ENCODE measurements around the gene NALF2. TPM values are rescaled to one million over a fixed set of nuclear protein-coding genes. Genes with fewer than 3 reads are reported as not detected.

Gene NALF2
- total RNA-seq, 1 experiment from 2014 or later, result 1.5 TPM

GRCh38 chrX:69507500-69507789 lies 3.3 kb downstream of the NALF2 start:
- ChIA-PET CTCF (no interaction called here), POLR2A (no interaction called here)
- H3K27ac ChIP-seq (ENCODE audit: low read length), result no peak overlapping the region
- H3K9me3 ChIP-seq (ENCODE audit: control insufficient read depth, insufficient read depth, low read depth, low read length), result no peaks in the 10 kb centered on the region
- no peak for TF ChIP-seq SIN3A (IDR thresholded peaks at IDR 0.05; ENCODE audit: borderline replicate concordance, insufficient read depth, low read depth, low read length)
- no peak for TF ChIP-seq TCF7L2 (IDR thresholded peaks at IDR 0.05; ENCODE audit: low read depth, low read length)
- TF ChIP-seq REST (IDR thresholded peaks at IDR 0.05; ENCODE audit: insufficient read depth in 1 of 2, low read depth in 2 of 2, low read length in 1 of 2), result no peak
- TF ChIP-seq CTCF (IDR thresholded peaks at IDR 0.05), result no peak
- TF ChIP-seq POLR2AphosphoS5 (IDR thresholded peaks at IDR 0.05; ENCODE audit: low read depth, low read length), result no peak
- ATAC-seq, result no peak
- intact Hi-C loops (cut with micrococcal nuclease; ENCODE audit: unreplicated experiment) (no loop called here), in situ Hi-C loops (cut with HindIII; ENCODE audit: low pct_unique_long_range_greater_than_20kb, low sequenced_read_pairs) (no loop called here)
- H3K4me3 ChIP-seq (ENCODE audit: low read depth in 2 of 2, low read length in 2 of 2), result no peak overlapping the region
- no peaks in the 10 kb centered on the region for H3K36me3 ChIP-seq (ENCODE audit: control insufficient read depth, insufficient read depth, low read length)
- H3K4me1 ChIP-seq (ENCODE audit: control insufficient read depth, insufficient read depth, low read length), result no peaks in the 10 kb centered on the region
- no peaks in the 10 kb centered on the region for H3K27me3 ChIP-seq (ENCODE audit: control insufficient read depth, insufficient read depth, low read length)
- BruUV-seq (replicated peaks), result no TSS peak
- no peak for DNase-seq (ENCODE audit: low read depth, low spot score)

DNA sequence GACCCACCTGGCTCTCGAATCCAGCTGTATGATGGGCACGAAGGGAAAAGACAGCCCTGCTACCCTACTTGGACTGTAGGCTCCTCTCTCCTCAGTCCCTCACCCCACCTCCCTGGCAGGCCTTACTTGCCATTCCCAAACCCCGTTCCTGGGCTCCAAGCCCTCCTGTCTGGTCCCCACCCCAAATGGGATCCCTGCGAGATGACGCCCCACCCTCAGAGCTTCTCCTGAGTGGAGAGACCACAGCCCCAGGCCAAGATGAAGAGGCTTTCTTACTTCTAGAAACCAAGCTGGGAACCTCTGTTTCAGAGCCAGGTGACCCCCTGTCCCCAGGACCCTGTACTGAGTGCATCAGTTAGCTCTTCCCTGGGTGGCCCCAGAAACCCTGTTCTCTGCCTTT lies 4.5 kb downstream of the NALF2 start:
- intact Hi-C loops (cut with micrococcal nuclease; ENCODE audit: unreplicated experiment), result no loop called here
- no peaks in the 10 kb centered on the region for H3K27me3 ChIP-seq (ENCODE audit: control insufficient read depth, insufficient read depth, low read length)
- H3K4me3 ChIP-seq (ENCODE audit: low read depth in 2 of 2, low read length in 2 of 2), result no peak overlapping the region
- H3K9me3 ChIP-seq (ENCODE audit: control insufficient read depth, insufficient read depth, low read depth, low read length), result no peaks in the 10 kb centered on the region
- BruUV-seq (replicated peaks), result no TSS peak
- DNase-seq (ENCODE audit: low read depth, low spot score), result no peak
- H3K4me1 ChIP-seq (ENCODE audit: control insufficient read depth, insufficient read depth, low read length), result no peaks in the 10 kb centered on the region
- TF ChIP-seq SIN3A (IDR thresholded peaks at IDR 0.05; ENCODE audit: borderline replicate concordance, insufficient read depth, low read depth, low read length) (no peak), REST (IDR thresholded peaks at IDR 0.05; ENCODE audit: insufficient read depth in 1 of 2, low read depth in 2 of 2, low read length in 1 of 2) (no peak), CTCF (IDR thresholded peaks at IDR 0.05) (no peak), TCF7L2 (IDR thresholded peaks at IDR 0.05; ENCODE audit: low read depth, low read length) (no peak), POLR2AphosphoS5 (IDR thresholded peaks at IDR 0.05; ENCODE audit: low read depth, low read length) (no peak)
- ChIA-PET CTCF (no interaction called here), POLR2A (no interaction called here)
- H3K36me3 ChIP-seq (ENCODE audit: control insufficient read depth, insufficient read depth, low read length), result no peaks in the 10 kb centered on the region
- no peak for ATAC-seq
- no peak overlapping the region for H3K27ac ChIP-seq (ENCODE audit: low read length)
- in situ Hi-C loops (cut with HindIII; ENCODE audit: low pct_unique_long_range_greater_than_20kb, low sequenced_read_pairs), result no loop called here

All from Panc1 (cell line).